GM10266 (cell line): Measurements from ENCODE around the gene NUDT16L1.

ENCODE experiments used
- DNase-seq: peaks from one replicate; pipeline ENCODE4 v3.0.0; 2012; ENCODE audit errors: extremely low spot score
- TF ChIP-seq, protein P1 (sequence below): IDR thresholded peaks from 2 replicates; pipeline ENCODE4 v1.5.1; 2012; ENCODE audit warnings: mild to moderate bottlenecking, low read depth; ENCODE audit not compliant: control insufficient read depth, insufficient read depth; ENCODE audit errors: missing control alignments

NUDT16L1 gene

GRCh38 chr16:4684763-4685162 is 8.6 kb upstream of the NUDT16L1 start:
- TF ChIP-seq, protein P1, sequence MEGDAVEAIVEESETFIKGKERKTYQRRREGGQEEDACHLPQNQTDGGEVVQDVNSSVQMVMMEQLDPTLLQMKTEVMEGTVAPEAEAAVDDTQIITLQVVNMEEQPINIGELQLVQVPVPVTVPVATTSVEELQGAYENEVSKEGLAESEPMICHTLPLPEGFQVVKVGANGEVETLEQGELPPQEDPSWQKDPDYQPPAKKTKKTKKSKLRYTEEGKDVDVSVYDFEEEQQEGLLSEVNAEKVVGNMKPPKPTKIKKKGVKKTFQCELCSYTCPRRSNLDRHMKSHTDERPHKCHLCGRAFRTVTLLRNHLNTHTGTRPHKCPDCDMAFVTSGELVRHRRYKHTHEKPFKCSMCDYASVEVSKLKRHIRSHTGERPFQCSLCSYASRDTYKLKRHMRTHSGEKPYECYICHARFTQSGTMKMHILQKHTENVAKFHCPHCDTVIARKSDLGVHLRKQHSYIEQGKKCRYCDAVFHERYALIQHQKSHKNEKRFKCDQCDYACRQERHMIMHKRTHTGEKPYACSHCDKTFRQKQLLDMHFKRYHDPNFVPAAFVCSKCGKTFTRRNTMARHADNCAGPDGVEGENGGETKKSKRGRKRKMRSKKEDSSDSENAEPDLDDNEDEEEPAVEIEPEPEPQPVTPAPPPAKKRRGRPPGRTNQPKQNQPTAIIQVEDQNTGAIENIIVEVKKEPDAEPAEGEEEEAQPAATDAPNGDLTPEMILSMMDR, result no peak
- no peak for DNase-seq

DNA sequence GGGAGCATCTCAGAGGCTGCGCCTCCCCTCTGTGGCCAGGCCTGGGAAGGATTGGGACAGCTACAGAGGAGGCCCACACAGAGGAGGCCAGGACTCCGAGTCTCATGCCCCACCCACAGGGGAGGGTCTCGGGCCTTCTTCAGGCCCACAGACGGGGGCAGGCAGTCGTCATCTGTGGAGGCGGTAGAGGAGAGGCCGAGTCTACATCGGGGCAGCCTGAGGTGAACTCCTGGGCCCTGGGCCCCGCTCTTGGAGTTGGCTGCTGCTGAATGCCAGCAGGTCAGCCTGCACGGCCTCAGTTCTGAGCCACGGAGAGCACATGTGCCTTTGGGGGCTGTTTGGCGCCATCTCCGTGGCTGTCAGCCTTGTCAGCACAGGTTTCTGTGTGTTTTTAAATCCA is 8.1 kb upstream of the NUDT16L1 start:
- TF ChIP-seq, protein P1, result no peak
- no peak for DNase-seq

GRCh38 chr16:4685776-4686496 is 7.4 kb upstream of the NUDT16L1 start:
- TF ChIP-seq, protein P1, result no peak
- no peak for DNase-seq

DNA sequence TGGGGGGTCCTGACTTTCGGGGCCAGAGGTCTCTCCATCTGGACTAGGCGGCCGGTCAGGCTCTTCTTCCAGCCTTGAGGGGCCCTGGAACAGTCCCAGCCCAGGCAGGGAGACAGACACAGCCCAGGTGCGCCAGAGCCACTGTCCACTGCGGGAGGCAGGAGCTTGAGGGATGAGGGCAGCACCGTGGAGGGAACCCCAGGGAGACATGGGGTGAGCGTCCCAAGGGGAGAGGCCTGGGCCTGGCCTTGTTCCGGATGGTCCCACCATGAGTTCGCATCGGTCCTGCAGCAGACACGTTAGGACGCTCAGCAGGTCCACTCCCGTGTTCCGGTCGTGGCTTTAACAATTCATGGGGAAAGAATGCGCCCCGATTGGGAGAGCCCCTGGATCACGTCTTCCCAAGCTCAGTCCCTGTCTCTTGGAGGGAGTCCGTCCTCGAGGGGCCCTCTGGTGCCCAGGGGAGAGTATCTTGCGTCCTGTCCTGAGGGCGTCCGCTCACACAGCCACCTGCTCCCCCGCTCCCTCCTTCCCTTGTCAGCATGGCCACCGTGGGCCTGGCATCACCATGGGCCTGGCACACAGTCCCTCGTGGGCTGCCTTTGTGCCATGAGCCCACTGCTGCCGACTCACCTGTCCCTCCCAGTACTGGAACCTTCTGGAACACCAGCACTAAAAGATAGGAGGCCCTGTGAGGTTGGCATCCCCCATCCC is 6.7 kb upstream of the NUDT16L1 start:
- no peak for DNase-seq
- TF ChIP-seq, protein P1, result no peak

DNA sequence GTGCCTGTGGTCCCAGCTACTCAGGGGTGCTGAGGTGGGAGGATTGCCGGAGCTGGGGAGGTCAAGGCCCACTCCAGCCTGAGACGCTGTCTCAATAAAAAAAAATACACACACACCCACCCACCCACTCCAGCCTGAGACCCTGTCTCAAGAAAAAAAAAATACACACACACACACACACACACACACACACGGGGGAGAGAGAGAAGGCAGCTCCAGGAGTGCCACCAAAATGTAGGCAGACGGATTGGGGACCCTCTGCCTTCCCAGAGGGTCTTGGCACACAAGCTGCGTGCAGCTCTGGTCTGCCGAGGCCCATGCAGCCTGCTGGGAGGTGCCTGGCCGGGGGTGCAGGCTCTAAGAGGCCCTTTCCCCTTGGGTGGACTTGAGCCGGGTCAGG is 5.9 kb upstream of the NUDT16L1 start:
- DNase-seq, result no peak
- TF ChIP-seq, protein P1, result no peak

DNA sequence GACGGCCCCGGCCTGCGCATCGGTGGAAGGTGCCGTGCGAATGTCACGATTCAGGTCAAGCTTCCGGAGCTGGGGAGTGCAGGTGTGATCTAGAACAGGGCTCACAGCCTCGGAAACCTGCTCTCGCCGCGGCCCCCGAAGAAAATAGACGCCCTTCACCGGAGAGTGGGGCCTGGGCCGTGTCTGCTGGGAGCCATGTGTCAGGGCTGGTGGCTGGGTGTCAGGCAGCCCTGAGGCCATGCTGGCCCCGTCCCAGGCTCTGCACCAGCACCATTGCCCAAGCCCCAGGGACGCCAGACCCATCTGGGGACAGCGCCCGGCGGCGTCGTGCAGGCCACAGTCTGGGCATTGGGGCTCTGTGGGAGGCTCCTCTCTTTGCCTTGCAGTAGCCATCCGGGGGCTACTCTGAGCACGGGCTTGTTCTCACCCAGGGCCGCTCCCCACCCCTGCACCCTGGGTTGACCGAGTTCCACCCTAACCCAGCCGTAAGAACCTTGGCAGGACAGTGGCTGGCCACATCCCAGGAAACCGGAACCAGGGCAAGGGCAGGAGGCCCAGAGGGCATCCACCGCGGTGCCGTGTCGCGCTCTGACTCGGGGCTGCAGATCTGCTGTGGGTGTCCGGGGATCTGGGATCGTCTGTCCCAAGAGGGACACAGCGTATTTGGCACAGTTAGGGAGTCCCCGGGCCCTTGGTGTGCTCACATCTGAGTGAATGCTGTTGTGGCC is 5.3 kb upstream of the NUDT16L1 start:
- TF ChIP-seq, protein P1, result no peak
- no peak for DNase-seq
